Measurements from ENCODE around the gene IQSEC2. TPM values are rescaled to one million over a fixed set of nuclear protein-coding genes. Genes with fewer than 3 reads are reported as not detected.

IQSEC2 gene
- total and polyA plus RNA-seq, 2 of the 13 experiments (the other 11 are each of a cell fraction or from before 2014, with no cell fraction given) = 0.13 to 0.21 TPM

- TF ChIP-seq, protein P1, sequence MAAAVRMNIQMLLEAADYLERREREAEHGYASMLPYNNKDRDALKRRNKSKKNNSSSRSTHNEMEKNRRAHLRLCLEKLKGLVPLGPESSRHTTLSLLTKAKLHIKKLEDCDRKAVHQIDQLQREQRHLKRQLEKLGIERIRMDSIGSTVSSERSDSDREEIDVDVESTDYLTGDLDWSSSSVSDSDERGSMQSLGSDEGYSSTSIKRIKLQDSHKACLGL (CRISPR knock-in tag; IDR thresholded peaks at IDR 0.05) = 0 out of 2 replicates have a peak, but pooled peaks have one; percentile 3
- TF ChIP-seq POGZ (CRISPR knock-in tag; IDR thresholded peaks at IDR 0.05) (peak; percentile 57; the same call in 1 of the 2 replicates), ZSCAN12 (CRISPR knock-in tag; IDR thresholded peaks at IDR 0.05) (no peak), SCMH1 (CRISPR knock-in tag; IDR thresholded peaks at IDR 0.05; ENCODE audit: borderline replicate concordance) (no peak), PITX1 (CRISPR knock-in tag; IDR thresholded peaks at IDR 0.05) (no peak), HMGA1 (CRISPR knock-in tag; conservative IDR thresholded peaks at IDR 0.05) (no peak), ZMYM4 (CRISPR knock-in tag; IDR thresholded peaks at IDR 0.05) (0 out of 2 replicates have a peak, but pooled peaks have one; percentile 43), ZNF33A (CRISPR knock-in tag; IDR thresholded peaks at IDR 0.05; ENCODE audit: borderline replicate concordance) (no peak), ESRRA (CRISPR knock-in tag; IDR thresholded peaks at IDR 0.05; ENCODE audit: low read depth) (no peak), IRF1 (CRISPR knock-in tag; IDR thresholded peaks at IDR 0.05; ENCODE audit: low read depth) (no peak), FOXM1 (CRISPR knock-in tag; IDR thresholded peaks at IDR 0.05) (no peak), ZNF816 (CRISPR knock-in tag; IDR thresholded peaks at IDR 0.05; ENCODE audit: borderline replicate concordance) (no peak), ZNF557 (CRISPR knock-in tag; IDR thresholded peaks at IDR 0.05) (no peak), TRAFD1 (CRISPR knock-in tag; IDR thresholded peaks at IDR 0.05; ENCODE audit: borderline replicate concordance) (0 out of 2 replicates have a peak, but pooled peaks have one; percentile 44), ZNF510 (CRISPR knock-in tag; IDR thresholded peaks at IDR 0.05; ENCODE audit: low read depth) (no peak)
- TF ChIP-seq, protein P2, sequence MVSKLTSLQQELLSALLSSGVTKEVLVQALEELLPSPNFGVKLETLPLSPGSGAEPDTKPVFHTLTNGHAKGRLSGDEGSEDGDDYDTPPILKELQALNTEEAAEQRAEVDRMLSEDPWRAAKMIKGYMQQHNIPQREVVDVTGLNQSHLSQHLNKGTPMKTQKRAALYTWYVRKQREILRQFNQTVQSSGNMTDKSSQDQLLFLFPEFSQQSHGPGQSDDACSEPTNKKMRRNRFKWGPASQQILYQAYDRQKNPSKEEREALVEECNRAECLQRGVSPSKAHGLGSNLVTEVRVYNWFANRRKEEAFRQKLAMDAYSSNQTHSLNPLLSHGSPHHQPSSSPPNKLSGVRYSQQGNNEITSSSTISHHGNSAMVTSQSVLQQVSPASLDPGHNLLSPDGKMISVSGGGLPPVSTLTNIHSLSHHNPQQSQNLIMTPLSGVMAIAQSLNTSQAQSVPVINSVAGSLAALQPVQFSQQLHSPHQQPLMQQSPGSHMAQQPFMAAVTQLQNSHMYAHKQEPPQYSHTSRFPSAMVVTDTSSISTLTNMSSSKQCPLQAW (CRISPR knock-in tag; IDR thresholded peaks at IDR 0.05) = peak; percentile 28; the same call in 1 of the 2 replicates
- TF ChIP-seq, protein P3, sequence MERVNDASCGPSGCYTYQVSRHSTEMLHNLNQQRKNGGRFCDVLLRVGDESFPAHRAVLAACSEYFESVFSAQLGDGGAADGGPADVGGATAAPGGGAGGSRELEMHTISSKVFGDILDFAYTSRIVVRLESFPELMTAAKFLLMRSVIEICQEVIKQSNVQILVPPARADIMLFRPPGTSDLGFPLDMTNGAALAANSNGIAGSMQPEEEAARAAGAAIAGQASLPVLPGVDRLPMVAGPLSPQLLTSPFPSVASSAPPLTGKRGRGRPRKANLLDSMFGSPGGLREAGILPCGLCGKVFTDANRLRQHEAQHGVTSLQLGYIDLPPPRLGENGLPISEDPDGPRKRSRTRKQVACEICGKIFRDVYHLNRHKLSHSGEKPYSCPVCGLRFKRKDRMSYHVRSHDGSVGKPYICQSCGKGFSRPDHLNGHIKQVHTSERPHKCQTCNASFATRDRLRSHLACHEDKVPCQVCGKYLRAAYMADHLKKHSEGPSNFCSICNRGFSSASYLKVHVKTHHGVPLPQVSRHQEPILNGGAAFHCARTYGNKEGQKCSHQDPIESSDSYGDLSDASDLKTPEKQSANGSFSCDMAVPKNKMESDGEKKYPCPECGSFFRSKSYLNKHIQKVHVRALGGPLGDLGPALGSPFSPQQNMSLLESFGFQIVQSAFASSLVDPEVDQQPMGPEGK (CRISPR knock-in tag; IDR thresholded peaks at IDR 0.05) = peak; percentile 21; the same call in 1 of the 2 replicates
- TF ChIP-seq, protein P4, sequence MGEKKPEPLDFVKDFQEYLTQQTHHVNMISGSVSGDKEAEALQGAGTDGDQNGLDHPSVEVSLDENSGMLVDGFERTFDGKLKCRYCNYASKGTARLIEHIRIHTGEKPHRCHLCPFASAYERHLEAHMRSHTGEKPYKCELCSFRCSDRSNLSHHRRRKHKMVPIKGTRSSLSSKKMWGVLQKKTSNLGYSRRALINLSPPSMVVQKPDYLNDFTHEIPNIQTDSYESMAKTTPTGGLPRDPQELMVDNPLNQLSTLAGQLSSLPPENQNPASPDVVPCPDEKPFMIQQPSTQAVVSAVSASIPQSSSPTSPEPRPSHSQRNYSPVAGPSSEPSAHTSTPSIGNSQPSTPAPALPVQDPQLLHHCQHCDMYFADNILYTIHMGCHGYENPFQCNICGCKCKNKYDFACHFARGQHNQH (CRISPR knock-in tag; IDR thresholded peaks at IDR 0.05) = no peak
- TF ChIP-seq, protein P5, sequence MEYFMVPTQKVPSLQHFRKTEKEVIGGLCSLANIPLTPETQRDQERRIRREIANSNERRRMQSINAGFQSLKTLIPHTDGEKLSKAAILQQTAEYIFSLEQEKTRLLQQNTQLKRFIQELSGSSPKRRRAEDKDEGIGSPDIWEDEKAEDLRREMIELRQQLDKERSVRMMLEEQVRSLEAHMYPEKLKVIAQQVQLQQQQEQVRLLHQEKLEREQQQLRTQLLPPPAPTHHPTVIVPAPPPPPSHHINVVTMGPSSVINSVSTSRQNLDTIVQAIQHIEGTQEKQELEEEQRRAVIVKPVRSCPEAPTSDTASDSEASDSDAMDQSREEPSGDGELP (IDR thresholded peaks at IDR 0.05; ENCODE audit: borderline replicate concordance, low read depth) = no peak
Observed at GRCh38 chrX:53224860-53225797, 56.3 kb downstream of the IQSEC2 start, which contains the start of gene KDM5C (continued).
